Suprapubic skin (tissue), 4 donors: ENCODE results near the gene ACTR6. TPM values are rescaled to one million over a fixed set of nuclear protein-coding genes. Genes with fewer than 3 reads are reported as not detected.
"Not testable (repeated sequence)": the region's sequence is repeated elsewhere in the genome, so short reads cannot be mapped to it uniquely, and the experiment has no call there.

ENCODE experiments used
- DNase-seq, 2 donors: peaks; one replicate each; pipeline ENCODE4 v3.0.0-alpha.2; 2019; ENCODE audit warnings: low spot score in 2 of 2
- H3K27ac ChIP-seq: fragments of 200-600 bp; sonication (generic); one replicate; pipeline ENCODE4 v1.5.1; 2019
- H3K27me3 ChIP-seq: fragments of 200-600 bp; sonication (generic); one replicate; pipeline ENCODE4 v1.5.1; 2019
- H3K36me3 ChIP-seq: fragments of 200-600 bp; sonication (generic); one replicate; pipeline ENCODE4 v1.5.1; 2019
- H3K4me1 ChIP-seq: fragments of 200-600 bp; sonication (generic); one replicate; pipeline ENCODE4 v1.5.1; 2019
- H3K4me3 ChIP-seq: fragments of 200-600 bp; sonication (generic); one replicate; pipeline ENCODE4 v1.5.1; 2019; ENCODE audit warnings: mild to moderate bottlenecking
- H3K9me3 ChIP-seq: fragments of 200-600 bp; sonication (generic); one replicate; pipeline ENCODE4 v1.5.1; 2019
- EP300 ChIP-seq: sonication (generic); formaldehyde crosslinking; IDR thresholded peaks from one replicate; pipeline ENCODE4 v1.6.1; 2017; ENCODE audit warnings: antibody characterized with exemption
- POLR2A ChIP-seq, 2 donors: fragments of 450-650 bp; IDR thresholded peaks; one replicate each; pipeline ENCODE4 v1.6.1; 2017; ENCODE audit warnings: antibody characterized with exemption in 2 of 2, mild to moderate bottlenecking in 2 of 2, moderate library complexity in 2 of 2
- POLR2AphosphoS5 ChIP-seq, 3 donors: sonication (generic); formaldehyde crosslinking; IDR thresholded peaks; one replicate each; pipeline ENCODE4 v1.6.1; 2017; ENCODE audit warnings: antibody characterized with exemption in 3 of 3
- WGBS: methylation state at CpG from one replicate; pipeline ENCODE4 v1.1.5; 2018; 5-methylcytosine and 5-hydroxymethylcytosine counted together
- total RNA-seq, 4 donors: library from RNA; depleted of rRNA; stranded (reverse); fragments of >200 nt; gene quantifications; one replicate each; pipeline ENCODE4 v1.1.0, GENCODE V29; 2016
- TF ChIP-seq, protein P1 (sequence below), 2 donors: fragments of 200-600 bp in 1 of 2; fragments of 450-650 bp in 1 of 2; sonication (generic) in 1 of 2; IDR thresholded peaks; one replicate each; pipeline ENCODE4 v1.5.1; 2016 to 2019; ENCODE audit warnings: antibody characterized with exemption in 2 of 2, mild to moderate bottlenecking in 1 of 2, moderate library complexity in 1 of 2

The ACTR6 gene
- total RNA-seq, 4 donors from 2014 or later: 10.6 to 36.6 (median 11.7) TPM

DNA sequence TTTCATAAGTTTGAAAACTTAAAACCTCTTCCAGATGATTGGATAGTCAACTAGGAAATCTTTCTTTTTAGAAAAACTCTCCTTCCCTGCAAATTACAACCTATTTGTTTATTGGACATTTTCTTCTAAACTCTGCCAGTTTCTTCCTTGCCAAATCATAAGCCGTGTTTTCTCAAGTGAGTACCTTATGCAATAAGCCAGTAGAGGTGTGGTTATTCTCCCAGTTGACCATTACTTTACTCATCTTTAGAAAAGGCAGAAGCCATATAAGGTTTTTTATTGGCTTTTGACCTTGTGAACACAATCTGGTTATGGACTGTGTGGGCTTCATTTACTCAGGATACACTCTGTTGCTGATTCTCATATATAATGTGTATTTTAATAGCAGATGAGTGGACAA is 14.6 kb downstream of the ACTR6 start:
- no peak for DNase-seq
- Histone ChIP-seq H3K27ac (no peak overlapping the region), H3K36me3 (peaks cover 55% of the 10 kb centered on the region)

DNA sequence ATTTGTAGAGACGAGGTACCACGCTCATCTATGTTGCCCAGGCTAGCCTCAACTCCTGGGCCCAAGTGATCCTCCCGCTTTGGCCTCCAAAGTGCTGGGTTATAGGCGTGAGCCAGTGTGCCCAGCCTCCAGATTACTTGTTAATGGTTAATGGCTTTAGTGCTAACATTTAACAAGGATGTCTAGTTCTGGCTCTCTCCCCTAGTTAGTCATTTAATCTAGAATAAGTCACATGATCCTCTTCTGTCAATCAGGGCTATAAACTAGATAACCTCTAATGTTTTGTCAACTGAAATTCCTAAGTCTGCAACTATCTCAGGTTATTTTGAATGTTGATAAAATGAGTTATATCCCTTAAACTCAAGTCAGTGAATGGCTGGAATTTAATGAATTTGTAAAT is 15.7 kb downstream of the ACTR6 start:
- H3K4me3 ChIP-seq: no peak overlapping the region
- H3K4me1 ChIP-seq: no peaks in the 10 kb centered on the region
- no peaks in the 10 kb centered on the region for H3K27me3 ChIP-seq
- 96% methylated on average over 4 of the region's 4 CpGs for WGBS
- H3K27ac ChIP-seq: no peak overlapping the region
- DNase-seq: no peak
- H3K9me3 ChIP-seq: no peaks in the 10 kb centered on the region
- TF ChIP-seq POLR2A (IDR thresholded peaks at IDR 0.05): no peak
- no peak for TF ChIP-seq EP300
- no peak for TF ChIP-seq POLR2AphosphoS5 (IDR thresholded peaks at IDR 0.05)
- TF ChIP-seq, protein P1, sequence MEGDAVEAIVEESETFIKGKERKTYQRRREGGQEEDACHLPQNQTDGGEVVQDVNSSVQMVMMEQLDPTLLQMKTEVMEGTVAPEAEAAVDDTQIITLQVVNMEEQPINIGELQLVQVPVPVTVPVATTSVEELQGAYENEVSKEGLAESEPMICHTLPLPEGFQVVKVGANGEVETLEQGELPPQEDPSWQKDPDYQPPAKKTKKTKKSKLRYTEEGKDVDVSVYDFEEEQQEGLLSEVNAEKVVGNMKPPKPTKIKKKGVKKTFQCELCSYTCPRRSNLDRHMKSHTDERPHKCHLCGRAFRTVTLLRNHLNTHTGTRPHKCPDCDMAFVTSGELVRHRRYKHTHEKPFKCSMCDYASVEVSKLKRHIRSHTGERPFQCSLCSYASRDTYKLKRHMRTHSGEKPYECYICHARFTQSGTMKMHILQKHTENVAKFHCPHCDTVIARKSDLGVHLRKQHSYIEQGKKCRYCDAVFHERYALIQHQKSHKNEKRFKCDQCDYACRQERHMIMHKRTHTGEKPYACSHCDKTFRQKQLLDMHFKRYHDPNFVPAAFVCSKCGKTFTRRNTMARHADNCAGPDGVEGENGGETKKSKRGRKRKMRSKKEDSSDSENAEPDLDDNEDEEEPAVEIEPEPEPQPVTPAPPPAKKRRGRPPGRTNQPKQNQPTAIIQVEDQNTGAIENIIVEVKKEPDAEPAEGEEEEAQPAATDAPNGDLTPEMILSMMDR (IDR thresholded peaks at IDR 0.05): no peak
- H3K36me3 ChIP-seq: peaks cover 58% of the 10 kb centered on the region

More for the DNA sequence above, 14.6 kb downstream of the ACTR6 start:
- no peaks in the 10 kb centered on the region for H3K9me3 ChIP-seq
- 46% methylated on average over 1 of the region's 1 CpG for WGBS
- H3K4me1 ChIP-seq: no peaks in the 10 kb centered on the region
- TF ChIP-seq, protein P1 (IDR thresholded peaks at IDR 0.05): no peak
- TF ChIP-seq POLR2AphosphoS5 (IDR thresholded peaks at IDR 0.05) (no peak), POLR2A (IDR thresholded peaks at IDR 0.05) (no peak), EP300 (no peak)
- H3K4me3 ChIP-seq: no peak overlapping the region
- H3K27me3 ChIP-seq: no peaks in the 10 kb centered on the region

DNA sequence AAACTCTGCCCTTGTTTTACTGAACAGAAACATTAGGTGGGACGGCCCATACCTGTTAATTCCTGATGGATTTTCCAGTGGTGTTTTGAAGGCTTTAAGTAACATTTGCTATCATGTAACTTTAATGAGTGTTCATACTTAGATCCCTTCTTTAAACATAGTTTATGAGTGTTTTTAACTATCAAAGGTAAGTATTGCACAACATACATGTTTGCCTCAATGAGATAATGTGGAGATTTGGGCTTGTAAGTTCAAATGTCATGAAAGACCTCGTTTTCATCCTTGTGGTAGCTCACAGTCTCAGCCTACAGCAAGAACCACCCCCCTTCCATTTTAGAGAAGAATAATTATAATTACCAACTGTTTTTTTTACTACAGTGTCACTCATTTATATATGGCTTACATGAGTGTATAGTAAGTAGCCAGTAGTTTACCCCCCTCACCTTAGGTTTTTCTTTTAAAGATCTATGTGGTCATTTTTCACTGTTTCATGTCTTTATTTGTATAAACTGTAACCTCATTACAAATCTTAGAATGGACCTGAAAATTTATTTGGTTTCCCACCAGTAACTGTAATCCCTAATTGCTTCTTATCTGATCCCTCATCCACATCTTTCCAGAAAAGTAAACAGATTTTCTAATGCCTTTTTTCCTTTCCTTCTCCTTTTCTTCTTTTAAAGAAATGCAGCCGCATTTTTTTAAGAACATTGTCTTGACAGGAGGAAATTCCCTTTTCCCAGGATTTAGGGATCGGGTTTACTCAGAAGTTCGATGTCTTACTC is 18.9 kb downstream of the ACTR6 start:
- no peaks in the 10 kb centered on the region for H3K27me3 ChIP-seq
- no peak overlapping the region for H3K4me3 ChIP-seq
- H3K27ac ChIP-seq: no peak overlapping the region
- no peaks in the 10 kb centered on the region for H3K9me3 ChIP-seq
- TF ChIP-seq, protein P1 (IDR thresholded peaks at IDR 0.05): no peak
- TF ChIP-seq POLR2AphosphoS5 (IDR thresholded peaks at IDR 0.05) (no peak), EP300 (no peak), POLR2A (IDR thresholded peaks at IDR 0.05) (no peak)
- peaks cover 57% of the 10 kb centered on the region for H3K36me3 ChIP-seq
- no peak for DNase-seq
- 88% methylated on average over 5 of the region's 5 CpGs for WGBS
- H3K4me1 ChIP-seq: no peaks in the 10 kb centered on the region

DNA sequence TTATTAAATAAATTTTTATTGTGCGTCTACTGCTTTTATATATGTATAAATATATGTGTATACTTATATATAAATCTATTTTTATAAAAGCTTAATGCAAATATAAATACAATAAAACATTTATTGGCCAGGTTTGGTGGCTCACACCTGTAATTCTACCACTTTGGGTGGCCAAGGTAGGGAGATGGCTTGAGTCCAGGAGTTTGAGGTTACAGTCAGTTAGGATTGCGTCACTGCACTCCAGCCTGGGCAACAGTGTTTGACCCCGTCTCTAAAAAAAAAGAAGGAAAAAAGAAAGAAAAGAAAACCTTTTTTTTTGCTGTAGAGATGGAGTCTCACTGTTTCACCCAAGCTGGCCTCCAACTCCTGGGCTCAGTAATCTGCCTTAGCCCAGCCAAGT is 20.9 kb downstream of the ACTR6 start:
- Histone ChIP-seq H3K4me1 (no peaks in the 10 kb centered on the region), H3K27ac (no peak overlapping the region), H3K4me3 (no peak overlapping the region), H3K9me3 (no peaks in the 10 kb centered on the region), H3K36me3 (peaks cover 50% of the 10 kb centered on the region), H3K27me3 (no peaks in the 10 kb centered on the region)
- no peak for DNase-seq
- 90% methylated on average over 3 of the region's 3 CpGs for WGBS
- no peak for TF ChIP-seq EP300
- TF ChIP-seq POLR2A (IDR thresholded peaks at IDR 0.05): no peak
- no peak for TF ChIP-seq POLR2AphosphoS5 (IDR thresholded peaks at IDR 0.05)
- TF ChIP-seq, protein P1 (IDR thresholded peaks at IDR 0.05): no peak

DNA sequence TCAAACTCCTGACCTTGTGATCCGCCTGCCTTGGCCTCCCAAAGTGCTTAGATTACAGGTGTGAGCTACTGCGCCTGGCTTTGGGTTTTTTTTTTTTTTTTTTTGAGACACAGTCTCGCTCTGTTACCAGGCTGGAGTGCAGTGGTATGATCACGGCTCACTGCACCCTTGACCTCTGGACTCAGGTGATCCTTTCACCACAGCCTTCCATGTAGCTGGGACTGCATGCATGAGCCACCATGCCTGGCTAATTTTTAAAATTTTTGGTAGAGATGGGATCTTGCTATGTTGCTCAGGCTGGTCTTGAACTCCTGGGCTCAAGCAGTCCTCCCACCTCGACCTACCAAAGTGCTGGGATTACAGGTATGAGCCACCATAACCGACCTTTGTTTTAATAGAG is 21.6 kb downstream of the ACTR6 start:
- H3K36me3 ChIP-seq: peaks cover 50% of the 10 kb centered on the region
- not testable (repeated sequence) for H3K9me3 ChIP-seq, H3K4me1 ChIP-seq, H3K27ac ChIP-seq, DNase-seq, H3K4me3 ChIP-seq, H3K27me3 ChIP-seq
- WGBS: 93% methylated on average over 6 of the region's 6 CpGs
